Neural crest cell (in vitro differentiated cells): ENCODE data around the gene ZNF394. TPM values are rescaled to one million over a fixed set of nuclear protein-coding genes. Genes with fewer than 3 reads are reported as not detected.
"Not testable (repeated sequence)": the region's sequence is repeated elsewhere in the genome, so short reads cannot be mapped to it uniquely, and the experiment has no call there.

Source experiments
- DNase-seq: peaks from one replicate; pipeline ENCODE4 v3.0.0; 2021; ENCODE audit warnings: low read depth, mixed read lengths, low spot score
- H3K27ac Mint-ChIP-seq: one replicate; pipeline ENCODE4 v1.8.0; 2021; ENCODE audit warnings: mild to moderate bottlenecking, mixed read lengths; ENCODE audit not compliant: unreplicated experiment
- H3K27me3 Mint-ChIP-seq: 2 replicates; pipeline ENCODE4 v1.8.0; 2021; ENCODE audit warnings: low read depth, mild to moderate bottlenecking, mixed read lengths
- H3K36me3 Mint-ChIP-seq: 2 replicates; pipeline ENCODE4 v1.8.0; 2021; ENCODE audit warnings: low read depth, mild to moderate bottlenecking, mixed read lengths
- H3K4me1 Mint-ChIP-seq: 2 replicates; pipeline ENCODE4 v1.8.0; 2021; ENCODE audit warnings: mixed read lengths
- H3K4me3 Mint-ChIP-seq: one replicate; pipeline ENCODE4 v1.8.0; 2021; ENCODE audit warnings: mild to moderate bottlenecking, mixed read lengths
- H3K9me3 Mint-ChIP-seq: 2 replicates; pipeline ENCODE4 v1.8.0; 2021; ENCODE audit warnings: mixed read lengths
- total RNA-seq: library from RNA; stranded (reverse); gene quantifications from 2 replicates; pipeline ENCODE4 v1.2.1, GENCODE V29; 2021
- TF ChIP-seq, protein P1 (sequence below): fragments of 200-600 bp; sonication (generic); conservative IDR thresholded peaks from 2 replicates; pipeline ENCODE4 v1.5.0; 2021; ENCODE audit warnings: antibody characterized with exemption, mild to moderate bottlenecking

ZNF394 gene
- total RNA-seq, 1 donor from 2014 or later: 19.5 TPM

DNA sequence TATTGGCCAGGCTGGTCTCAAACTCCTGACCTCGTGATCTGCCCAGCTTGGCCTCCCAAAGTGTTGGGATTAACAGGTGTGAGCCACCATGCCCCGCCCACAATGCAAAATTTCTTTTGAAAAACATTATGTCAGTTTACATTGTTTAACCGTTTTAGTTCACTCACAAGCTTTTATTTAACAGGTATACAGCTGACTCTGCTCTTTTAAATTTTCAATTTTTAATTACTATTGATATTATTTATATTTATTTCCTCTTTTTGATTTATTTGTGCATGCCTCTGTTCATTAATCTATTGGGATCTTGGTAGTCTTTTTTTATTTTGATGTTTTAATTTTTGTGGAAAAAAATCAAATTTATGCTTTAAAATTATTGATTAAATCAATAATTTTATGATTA, 21.3 kb upstream of the ZNF394 start:
- Mint-ChIP-seq H3K9me3 (no peaks in the 10 kb centered on the region), H3K36me3 (peaks cover 29% of the 10 kb centered on the region), H3K4me1 (no peaks in the 10 kb centered on the region), H3K4me3 (no peak overlapping the region), H3K27me3 (no peaks in the 10 kb centered on the region), H3K27ac (no peak overlapping the region)
- TF ChIP-seq, protein P1, sequence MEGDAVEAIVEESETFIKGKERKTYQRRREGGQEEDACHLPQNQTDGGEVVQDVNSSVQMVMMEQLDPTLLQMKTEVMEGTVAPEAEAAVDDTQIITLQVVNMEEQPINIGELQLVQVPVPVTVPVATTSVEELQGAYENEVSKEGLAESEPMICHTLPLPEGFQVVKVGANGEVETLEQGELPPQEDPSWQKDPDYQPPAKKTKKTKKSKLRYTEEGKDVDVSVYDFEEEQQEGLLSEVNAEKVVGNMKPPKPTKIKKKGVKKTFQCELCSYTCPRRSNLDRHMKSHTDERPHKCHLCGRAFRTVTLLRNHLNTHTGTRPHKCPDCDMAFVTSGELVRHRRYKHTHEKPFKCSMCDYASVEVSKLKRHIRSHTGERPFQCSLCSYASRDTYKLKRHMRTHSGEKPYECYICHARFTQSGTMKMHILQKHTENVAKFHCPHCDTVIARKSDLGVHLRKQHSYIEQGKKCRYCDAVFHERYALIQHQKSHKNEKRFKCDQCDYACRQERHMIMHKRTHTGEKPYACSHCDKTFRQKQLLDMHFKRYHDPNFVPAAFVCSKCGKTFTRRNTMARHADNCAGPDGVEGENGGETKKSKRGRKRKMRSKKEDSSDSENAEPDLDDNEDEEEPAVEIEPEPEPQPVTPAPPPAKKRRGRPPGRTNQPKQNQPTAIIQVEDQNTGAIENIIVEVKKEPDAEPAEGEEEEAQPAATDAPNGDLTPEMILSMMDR: no peak
- no peak for DNase-seq

DNA sequence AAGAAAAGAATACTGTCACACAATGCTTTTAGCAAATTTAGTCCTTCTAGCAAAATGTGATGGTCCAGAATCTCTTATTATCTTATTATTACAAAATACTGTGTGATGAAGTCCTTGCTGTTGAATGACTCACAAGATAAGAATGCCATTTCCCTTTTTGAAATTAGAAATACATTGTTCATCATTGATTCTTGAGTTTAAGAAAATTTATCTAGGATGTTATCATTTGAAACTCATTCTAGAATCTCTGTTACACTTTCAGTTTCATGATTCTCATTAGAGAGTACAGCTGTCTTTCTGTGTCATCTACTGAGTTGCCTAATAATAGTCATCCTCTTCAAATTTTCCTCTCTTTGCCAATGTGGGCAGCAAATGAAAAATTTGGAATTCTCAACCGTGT, 14.0 kb upstream of the ZNF394 start:
- Mint-ChIP-seq H3K9me3 (no peaks in the 10 kb centered on the region), H3K27me3 (no peaks in the 10 kb centered on the region), H3K27ac (no peak overlapping the region), H3K4me1 (no peaks in the 10 kb centered on the region), H3K4me3 (no peak overlapping the region), H3K36me3 (peaks cover 11% of the 10 kb centered on the region)
- no peak for DNase-seq
- TF ChIP-seq, protein P1: no peak

DNA sequence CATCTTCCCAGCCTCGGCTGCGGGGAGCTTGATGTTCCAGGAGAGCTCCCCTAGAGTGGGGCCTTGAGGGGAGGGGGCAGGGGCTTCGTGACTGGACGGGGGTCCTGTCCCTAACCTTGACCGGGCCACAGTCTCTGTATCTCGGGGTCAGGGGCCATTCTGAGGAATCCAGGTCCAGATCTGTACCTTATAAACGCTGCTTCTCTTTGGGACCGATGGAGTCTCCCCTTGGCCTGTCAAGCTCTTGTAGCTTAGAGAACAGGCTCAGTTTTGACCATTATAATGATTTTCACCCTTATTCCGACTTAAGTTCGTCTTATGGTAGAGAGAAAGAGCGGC, 5.2 kb upstream of the ZNF394 start:
- Mint-ChIP-seq H3K27me3 (no peaks in the 10 kb centered on the region), H3K9me3 (no peaks in the 10 kb centered on the region), H3K36me3 (peaks cover 2% of the 10 kb centered on the region), H3K27ac (peak overlapping the region; percentile 99), H3K4me3 (peak overlapping the region; percentile 98), H3K4me1 (peaks cover 31% of the 10 kb centered on the region)
- TF ChIP-seq, protein P1: no peak
- no peak for DNase-seq

DNA sequence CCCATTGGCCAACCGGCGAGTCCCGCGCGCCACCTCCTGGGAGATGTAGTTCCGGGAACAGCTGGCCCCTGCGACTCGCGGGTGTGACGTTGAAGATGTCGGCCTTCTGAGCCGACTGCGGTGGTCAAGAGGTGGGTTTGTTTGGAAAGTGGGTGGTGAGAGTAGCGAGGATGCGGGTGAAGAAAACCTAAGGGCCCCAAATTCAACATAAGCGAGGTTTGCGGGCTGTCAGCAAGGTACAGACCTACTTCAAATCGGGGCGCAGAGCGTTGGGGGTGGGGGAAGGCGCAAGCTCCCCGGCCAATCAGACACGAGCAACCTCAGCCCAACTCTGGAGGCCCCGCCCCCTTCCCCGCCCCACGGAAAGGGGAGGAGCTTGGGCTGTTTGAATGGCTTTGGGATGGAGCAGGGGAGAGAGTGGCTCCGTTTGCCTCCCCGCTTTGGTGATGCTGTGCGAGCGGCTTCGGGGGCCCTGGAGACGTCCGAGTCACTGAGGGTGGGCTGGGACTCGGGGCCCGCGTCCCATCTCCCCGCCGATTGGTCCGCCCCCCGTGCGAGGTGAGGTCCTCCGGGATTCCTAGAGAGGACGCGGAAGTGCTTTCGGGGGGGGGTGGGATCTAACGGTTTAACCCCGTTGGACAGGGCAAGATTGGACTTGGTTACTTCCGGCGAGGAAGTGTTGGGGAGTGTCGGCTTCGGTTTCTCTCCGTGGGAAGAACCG, 4.7 kb upstream of the ZNF394 start, which contains the start of gene ZKSCAN5:
Gene ZKSCAN5, plus strand, starts transcription at position 60 of the 721 bp plus-strand sequence. CDS start 1,383 bp downstream, outside the sequence.
- Mint-ChIP-seq H3K4me3 (peak within 1 kb of the TSS; percentile 98), H3K36me3 (peaks cover 2% of the 10 kb centered on the region), H3K9me3 (no peaks in the 10 kb centered on the region), H3K4me1 (peaks cover 36% of the 10 kb centered on the region), H3K27me3 (no peaks in the 10 kb centered on the region), H3K27ac (peak within 1 kb of the TSS; percentile 99)
- TF ChIP-seq, protein P1: no peak
- DNase-seq: peak; percentile 95

DNA sequence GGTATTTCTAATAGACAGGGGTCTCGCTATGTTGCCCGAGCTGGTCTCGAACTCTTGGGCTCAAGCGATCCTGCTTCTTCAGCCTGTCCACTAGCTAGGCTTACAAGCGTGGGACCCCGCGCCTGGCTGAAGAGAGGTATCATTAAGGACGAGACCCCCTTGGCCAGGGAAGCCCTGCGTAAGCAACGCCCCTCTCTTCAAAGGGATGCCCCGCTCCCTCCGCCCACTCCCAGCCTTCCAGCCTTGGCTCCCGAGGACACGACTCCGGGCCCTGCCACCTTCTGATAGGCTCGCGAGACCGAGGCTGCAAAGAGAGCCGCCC, 4.2 kb upstream of the ZNF394 start:
- peak overlapping the region; percentile 99 for H3K27ac Mint-ChIP-seq
- TF ChIP-seq, protein P1: no peak
- H3K4me1 Mint-ChIP-seq: peaks cover 39% of the 10 kb centered on the region
- H3K9me3 Mint-ChIP-seq: no peaks in the 10 kb centered on the region
- peak; percentile 99 for DNase-seq
- H3K27me3 Mint-ChIP-seq: no peaks in the 10 kb centered on the region
- peak overlapping the region; percentile 98 for H3K4me3 Mint-ChIP-seq
- H3K36me3 Mint-ChIP-seq: peaks cover 2% of the 10 kb centered on the region

DNA sequence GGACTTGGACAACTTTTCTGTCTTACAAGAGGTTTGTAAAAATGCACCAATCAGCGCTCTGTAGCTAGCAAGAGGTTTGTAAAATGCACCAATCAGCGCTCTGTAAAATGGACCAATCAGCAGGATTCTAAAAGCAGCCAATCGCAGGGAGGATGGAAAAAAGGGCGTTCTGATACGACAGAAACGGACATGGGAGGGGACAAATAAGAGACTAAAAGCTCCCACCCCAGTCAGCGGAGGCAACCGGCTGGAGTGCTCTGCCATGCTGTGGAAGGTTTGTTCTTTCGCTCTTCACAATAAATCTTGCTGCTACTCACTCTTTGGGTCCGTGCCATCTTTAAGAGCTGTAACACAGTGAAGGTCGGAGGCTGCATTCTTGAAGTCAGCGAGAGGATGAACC, 1.2 kb upstream of the ZNF394 start:
- Mint-ChIP-seq H3K4me1 (peaks cover 47% of the 10 kb centered on the region), H3K4me3 (peak overlapping the region; percentile 98)
- DNase-seq, H3K9me3 Mint-ChIP-seq, H3K36me3 Mint-ChIP-seq, H3K27ac Mint-ChIP-seq, H3K27me3 Mint-ChIP-seq: not testable (repeated sequence)
